Glutamatergic neuron (in vitro differentiated cells): ENCODE results near the gene CACNB3. TPM values are rescaled to one million over a fixed set of nuclear protein-coding genes. Genes with fewer than 3 reads are reported as not detected.
"Not testable (repeated sequence)": the region's sequence is repeated elsewhere in the genome, so short reads cannot be mapped to it uniquely, and the experiment has no call there.

Experiments used
- DNase-seq: peaks from one replicate; pipeline ENCODE4 v3.0.0; 2022
- H3K27ac Mint-ChIP-seq: one replicate; pipeline ENCODE4 v1.8.0; 2020; ENCODE audit warnings: mild to moderate bottlenecking, mixed read lengths, inconsistent platforms; ENCODE audit not compliant: unreplicated experiment
- H3K27me3 Mint-ChIP-seq: one replicate; pipeline ENCODE4 v1.8.0; 2020; ENCODE audit warnings: mild to moderate bottlenecking, moderate library complexity, mixed read lengths, inconsistent platforms; ENCODE audit not compliant: unreplicated experiment
- H3K36me3 Mint-ChIP-seq: one replicate; pipeline ENCODE4 v1.8.0; 2020; ENCODE audit warnings: mild to moderate bottlenecking, mixed read lengths, inconsistent platforms; ENCODE audit not compliant: unreplicated experiment
- H3K4me1 Mint-ChIP-seq: one replicate; pipeline ENCODE4 v1.8.0; 2020; ENCODE audit warnings: mild to moderate bottlenecking, low read depth, mixed read lengths, inconsistent platforms; ENCODE audit not compliant: unreplicated experiment
- H3K4me3 Mint-ChIP-seq: one replicate; pipeline ENCODE4 v1.8.0; 2020; ENCODE audit warnings: mild to moderate bottlenecking, mixed read lengths, inconsistent platforms; ENCODE audit not compliant: unreplicated experiment
- H3K9me3 Mint-ChIP-seq: one replicate; pipeline ENCODE4 v1.8.0; 2020; ENCODE audit warnings: mild to moderate bottlenecking, moderate library complexity, mixed read lengths, inconsistent platforms; ENCODE audit not compliant: unreplicated experiment
- CTCF ChIP-seq: fragments of 200-600 bp; sonication (generic); IDR thresholded peaks from one replicate; pipeline ENCODE4 v1.5.0; 2021; ENCODE audit not compliant: partially characterized antibody, unreplicated experiment
- microRNA-seq: library from miRNA; unstranded; fragments of <30 nt; microRNA quantifications from one replicate; pipeline ENCODE4, GENCODE V29; 2020; ENCODE audit not compliant: unreplicated experiment
- total RNA-seq: library from RNA; stranded (reverse); fragmentation: NEBNext Ultra II Directional; extraction: Animal tissue kit (Norgen Biotek cat#: 25700); gene quantifications from one replicate; pipeline ENCODE4 v1.2.1, GENCODE V29; 2021; ENCODE audit not compliant: unreplicated experiment

CACNB3 gene
- total RNA-seq, 1 donor from 2014 or later: 155 TPM

- TF ChIP-seq CTCF: no peak
- Mint-ChIP-seq H3K27me3 (peaks cover 9% of the 10 kb centered on the region), H3K4me1 (peaks cover 10% of the 10 kb centered on the region), H3K4me3 (no peak overlapping the region), H3K36me3 (no peaks in the 10 kb centered on the region), H3K27ac (no peak overlapping the region), H3K9me3 (peaks cover 7% of the 10 kb centered on the region)
- no peak for DNase-seq
Observed at GRCh38 chr12:48869191-48869590, 50.9 kb downstream of the CACNB3 start.

GRCh38 chr12:48873096-48873495, 54.8 kb downstream of the CACNB3 start:
- H3K36me3 Mint-ChIP-seq: no peaks in the 10 kb centered on the region
- peaks cover 7% of the 10 kb centered on the region for H3K27me3 Mint-ChIP-seq
- peaks cover 4% of the 10 kb centered on the region for H3K9me3 Mint-ChIP-seq
- H3K4me1 Mint-ChIP-seq: no peaks in the 10 kb centered on the region
- DNase-seq: no peak
- no peak overlapping the region for H3K27ac Mint-ChIP-seq
- no peak overlapping the region for H3K4me3 Mint-ChIP-seq
- TF ChIP-seq CTCF: no peak

GRCh38 chr12:48873534-48873933, 55.2 kb downstream of the CACNB3 start:
- DNase-seq, H3K27me3 Mint-ChIP-seq, H3K27ac Mint-ChIP-seq, H3K36me3 Mint-ChIP-seq, H3K4me3 Mint-ChIP-seq, H3K9me3 Mint-ChIP-seq, H3K4me1 Mint-ChIP-seq: not testable (repeated sequence)

GRCh38 chr12:48875944-48876515, 57.7 kb downstream of the CACNB3 start:
- H3K27ac Mint-ChIP-seq: no peak overlapping the region
- H3K27me3 Mint-ChIP-seq: peaks cover 4% of the 10 kb centered on the region
- DNase-seq: no peak
- H3K36me3 Mint-ChIP-seq: no peaks in the 10 kb centered on the region
- no peak overlapping the region for H3K4me3 Mint-ChIP-seq
- no peaks in the 10 kb centered on the region for H3K9me3 Mint-ChIP-seq
- H3K4me1 Mint-ChIP-seq: no peaks in the 10 kb centered on the region
- no peak for TF ChIP-seq CTCF

Small RNA genes lying within 50 kb of the gene (microRNA-seq; reads per million reads assigned to microRNA genes)
- gene MIR4701: 0.96 reads per million

Other genes starting within 250 kb of the CACNB3 start
- not detected for gene LALBA, start 248.4 kb upstream of the CACNB3 start, total RNA-seq
- 48.9 TPM for gene KANSL2, start 136.3 kb upstream of the CACNB3 start, total RNA-seq
- 42.5 TPM for gene CCNT1, start 101.8 kb upstream of the CACNB3 start, total RNA-seq
- gene ADCY6, start 29.4 kb upstream of the CACNB3 start, total RNA-seq: 17.4 TPM
- 65.7 TPM for gene DDX23, start 33.7 kb downstream of the CACNB3 start, total RNA-seq
- 1.8 TPM for gene RND1, start 47.4 kb downstream of the CACNB3 start, total RNA-seq
- 12.3 TPM for gene FKBP11, start 107.0 kb downstream of the CACNB3 start, total RNA-seq
- gene ARF3, start 139.0 kb downstream of the CACNB3 start, total RNA-seq: 162 TPM
- gene WNT10B, start 153.2 kb downstream of the CACNB3 start, total RNA-seq: not detected
- gene WNT1, start 159.8 kb downstream of the CACNB3 start, total RNA-seq: not detected
- 6.4 TPM for gene DDN, start 180.9 kb downstream of the CACNB3 start, total RNA-seq
- 58.2 TPM for gene PRKAG1, start 200.3 kb downstream of the CACNB3 start, total RNA-seq
- gene KMT2D, start 242.3 kb downstream of the CACNB3 start, total RNA-seq: 144 TPM